IMR-90 (cell line): Measurements from ENCODE around the gene MINDY1.

ENCODE experiments used
- CEBPB ChIP-seq: IDR thresholded peaks from 2 replicates; pipeline ENCODE4 v1.6.1; 2012; ENCODE audit warnings: low read depth, low read length, improper control_type of control experiment
- FOS ChIP-seq: fragments of 150-350 bp; IDR thresholded peaks from 2 replicates; pipeline ENCODE4 v1.6.1; 2016; ENCODE audit warnings: low read depth, low read length
- MAZ ChIP-seq: IDR thresholded peaks from 2 replicates; pipeline ENCODE4 v1.6.1; 2012; ENCODE audit warnings: low read depth, mild to moderate bottlenecking, low read length, improper control_type of control experiment, moderate library complexity, borderline replicate concordance
- POLR2A ChIP-seq: IDR thresholded peaks from 2 replicates; pipeline ENCODE4 v1.6.1; 2012; ENCODE audit warnings: mild to moderate bottlenecking, low read depth, low read length
- RAD21 ChIP-seq: IDR thresholded peaks from 2 replicates; pipeline ENCODE4 v1.6.1; 2012; ENCODE audit warnings: low read length, improper control_type of control experiment
- RCOR1 ChIP-seq: IDR thresholded peaks from 2 replicates; pipeline ENCODE4 v1.6.1; 2012; ENCODE audit warnings: mild to moderate bottlenecking, low read length, improper control_type of control experiment; ENCODE audit not compliant: insufficient replicate concordance
- RFX5 ChIP-seq: IDR thresholded peaks from 2 replicates; pipeline ENCODE4 v1.8.0; 2012; ENCODE audit warnings: low read depth, mild to moderate bottlenecking, low read length, moderate library complexity
- TF ChIP-seq, protein P1 (sequence below): conservative IDR thresholded peaks from 2 replicates; pipeline ENCODE4 v1.5.1; 2012; ENCODE audit warnings: mild to moderate bottlenecking, low read depth, low read length, improper control_type of control experiment
- TF ChIP-seq, protein P2 (sequence below): fragments of 150-350 bp; IDR thresholded peaks from 2 replicates; pipeline ENCODE4 v1.6.1; 2016; ENCODE audit warnings: low read depth, mild to moderate bottlenecking, low read length, moderate library complexity, borderline replicate concordance

DNA sequence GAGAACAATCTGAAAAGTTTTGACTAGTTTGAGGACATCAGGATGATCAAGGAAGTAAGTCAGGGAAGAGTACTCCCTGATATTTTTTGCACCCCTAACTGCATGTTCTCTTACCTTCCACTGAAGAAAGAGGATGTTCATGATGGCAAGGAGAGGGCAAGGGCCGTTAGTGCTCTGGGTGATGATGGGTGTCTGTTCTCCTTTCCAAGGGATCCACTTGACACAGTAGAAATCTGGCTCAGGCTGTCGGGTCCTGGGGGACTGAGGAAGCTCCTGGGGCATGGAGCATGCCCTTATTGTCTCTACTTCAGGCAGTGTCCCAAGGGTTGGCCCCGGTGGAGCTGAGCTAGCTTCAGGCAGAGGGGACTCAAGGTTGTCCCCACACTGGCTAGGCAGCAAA, 4.7 kb downstream of the MINDY1 start:
- TF ChIP-seq, protein P1, sequence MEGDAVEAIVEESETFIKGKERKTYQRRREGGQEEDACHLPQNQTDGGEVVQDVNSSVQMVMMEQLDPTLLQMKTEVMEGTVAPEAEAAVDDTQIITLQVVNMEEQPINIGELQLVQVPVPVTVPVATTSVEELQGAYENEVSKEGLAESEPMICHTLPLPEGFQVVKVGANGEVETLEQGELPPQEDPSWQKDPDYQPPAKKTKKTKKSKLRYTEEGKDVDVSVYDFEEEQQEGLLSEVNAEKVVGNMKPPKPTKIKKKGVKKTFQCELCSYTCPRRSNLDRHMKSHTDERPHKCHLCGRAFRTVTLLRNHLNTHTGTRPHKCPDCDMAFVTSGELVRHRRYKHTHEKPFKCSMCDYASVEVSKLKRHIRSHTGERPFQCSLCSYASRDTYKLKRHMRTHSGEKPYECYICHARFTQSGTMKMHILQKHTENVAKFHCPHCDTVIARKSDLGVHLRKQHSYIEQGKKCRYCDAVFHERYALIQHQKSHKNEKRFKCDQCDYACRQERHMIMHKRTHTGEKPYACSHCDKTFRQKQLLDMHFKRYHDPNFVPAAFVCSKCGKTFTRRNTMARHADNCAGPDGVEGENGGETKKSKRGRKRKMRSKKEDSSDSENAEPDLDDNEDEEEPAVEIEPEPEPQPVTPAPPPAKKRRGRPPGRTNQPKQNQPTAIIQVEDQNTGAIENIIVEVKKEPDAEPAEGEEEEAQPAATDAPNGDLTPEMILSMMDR: no peak
- TF ChIP-seq POLR2A (no peak), RFX5 (no peak), CEBPB (no peak), MAZ (no peak), FOS (no peak), RAD21 (no peak), RCOR1 (no peak)
- TF ChIP-seq, protein P2, sequence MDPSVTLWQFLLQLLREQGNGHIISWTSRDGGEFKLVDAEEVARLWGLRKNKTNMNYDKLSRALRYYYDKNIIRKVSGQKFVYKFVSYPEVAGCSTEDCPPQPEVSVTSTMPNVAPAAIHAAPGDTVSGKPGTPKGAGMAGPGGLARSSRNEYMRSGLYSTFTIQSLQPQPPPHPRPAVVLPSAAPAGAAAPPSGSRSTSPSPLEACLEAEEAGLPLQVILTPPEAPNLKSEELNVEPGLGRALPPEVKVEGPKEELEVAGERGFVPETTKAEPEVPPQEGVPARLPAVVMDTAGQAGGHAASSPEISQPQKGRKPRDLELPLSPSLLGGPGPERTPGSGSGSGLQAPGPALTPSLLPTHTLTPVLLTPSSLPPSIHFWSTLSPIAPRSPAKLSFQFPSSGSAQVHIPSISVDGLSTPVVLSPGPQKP: no peak
